ENCODE data around the gene KLHL3.

Gene KLHL3

DNA sequence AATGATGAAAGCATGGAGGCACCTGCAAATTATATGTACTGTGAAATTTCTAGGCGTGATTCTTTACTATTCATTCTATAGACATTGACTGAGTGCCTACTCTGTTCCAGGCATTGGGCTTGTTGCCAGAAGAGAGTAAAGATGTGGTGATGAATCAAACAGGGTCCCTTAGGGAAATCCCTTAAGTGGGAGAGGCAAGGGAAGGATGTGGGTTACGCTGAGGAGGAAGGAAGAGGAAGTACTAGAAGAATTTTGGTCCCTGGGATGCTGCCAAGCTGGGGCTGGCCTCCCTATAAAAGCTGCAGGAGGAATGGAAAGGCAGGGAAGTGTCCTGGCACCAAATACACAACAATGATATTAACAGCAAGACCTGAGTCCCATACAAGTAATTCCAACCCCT lies 160.0 kb downstream of the KLHL3 start:
- DNase-seq (ENCODE audit: low read depth) = peak; percentile 49

DNA sequence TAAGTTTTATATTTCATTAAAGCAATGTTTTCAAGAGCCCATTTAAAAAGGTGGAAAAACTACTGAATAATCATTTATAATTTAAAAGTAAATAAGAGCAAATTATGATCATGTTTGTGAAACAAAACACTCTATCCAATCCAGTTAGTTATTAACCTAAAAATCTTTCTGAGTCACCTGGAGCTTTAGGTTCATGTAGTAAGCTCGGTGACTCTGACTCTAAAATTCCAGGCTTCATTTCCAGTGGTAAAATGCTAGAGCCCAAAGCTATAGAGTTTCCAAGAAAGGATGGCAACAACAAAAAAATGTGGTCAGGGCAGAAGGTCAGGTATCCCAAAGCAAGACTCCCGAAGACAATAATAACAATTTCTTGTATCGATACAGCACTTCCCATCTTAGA lies 160.7 kb downstream of the KLHL3 start:
- no peak for DNase-seq (ENCODE audit: low read depth)

DNA sequence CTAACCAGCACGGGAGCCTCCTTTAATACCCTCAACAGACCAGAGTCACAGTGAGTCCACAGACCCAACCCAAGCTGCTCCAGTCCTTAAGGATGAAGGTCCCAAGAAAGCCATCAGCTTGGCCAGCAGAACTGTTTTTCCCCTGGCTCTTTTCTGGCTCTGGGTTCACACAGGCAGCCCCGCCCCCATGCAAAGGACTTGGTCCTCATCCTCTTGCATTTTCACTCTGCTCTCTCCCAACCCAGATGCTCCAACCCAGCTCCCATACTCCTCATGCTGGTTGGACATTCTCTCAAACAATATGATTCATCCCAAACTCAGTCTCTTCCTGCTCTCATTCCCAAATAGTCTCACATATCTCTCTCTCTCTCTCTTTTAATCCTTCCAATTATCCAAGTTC lies 162.5 kb downstream of the KLHL3 start:
- no peak for DNase-seq (ENCODE audit: low read depth)

DNA sequence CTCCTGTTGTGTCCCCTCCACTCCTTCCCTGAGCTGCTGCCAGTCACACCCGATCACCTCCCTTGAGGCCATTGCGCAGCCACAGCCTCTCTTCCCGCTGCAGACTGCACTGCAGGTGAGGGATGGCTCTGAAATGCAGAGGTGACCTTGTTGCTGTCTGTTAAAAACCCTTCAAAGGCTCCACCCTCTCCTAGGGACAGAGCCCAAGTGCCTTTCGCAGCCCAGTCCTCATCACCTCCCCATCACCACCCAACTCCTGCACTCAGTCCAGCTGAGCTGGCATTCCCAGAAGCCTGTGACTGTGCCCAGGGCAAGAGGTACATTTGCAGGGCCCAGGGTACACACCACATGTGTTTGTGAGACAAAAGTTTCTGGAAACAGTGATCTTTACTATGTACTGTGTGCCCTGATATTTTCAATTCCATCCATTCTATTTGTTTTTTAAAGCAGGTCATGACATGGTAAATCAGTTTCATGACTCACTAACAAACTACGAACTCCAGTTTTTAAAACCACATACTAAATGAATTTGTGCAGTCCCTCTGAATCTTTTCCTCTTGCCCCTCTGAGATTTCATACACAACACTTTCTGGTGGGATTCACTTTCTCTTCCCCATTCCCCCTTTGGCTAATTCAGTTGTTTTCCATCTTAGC lies 163.7 kb downstream of the KLHL3 start:
- no peak for DNase-seq (ENCODE audit: low read depth)

DNA sequence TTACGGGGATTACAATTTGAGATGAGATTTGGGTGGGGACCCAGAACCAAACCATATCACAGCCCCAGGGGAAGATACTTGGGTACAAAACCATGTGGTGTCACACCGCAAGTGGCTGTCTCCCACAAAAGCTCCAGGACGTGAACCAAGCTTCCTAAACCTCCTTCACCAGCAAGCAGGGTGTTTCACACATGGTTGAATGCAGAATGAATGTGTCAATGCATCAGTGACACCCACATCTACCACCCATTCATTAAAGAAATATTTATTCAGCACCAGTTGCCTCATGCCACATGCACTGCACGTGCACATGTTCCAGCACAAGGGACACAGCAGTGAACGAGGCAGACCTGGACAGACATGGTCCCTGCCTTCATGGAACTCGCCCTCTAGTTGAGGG lies 165.8 kb downstream of the KLHL3 start:
- no peak for DNase-seq (ENCODE audit: low read depth)
